ENCODE results near the gene RTL9. TPM values are rescaled to one million over a fixed set of nuclear protein-coding genes. Genes with fewer than 3 reads are reported as not detected.
A peak's percentile ranks its signal among the peaks of the same experiment; 100 is the strongest.

Gene RTL9
- total and polyA plus RNA-seq, 9 of the 15 experiments (the other 6 are each of a cell fraction or from before 2014, with no cell fraction given) = 0.04 to 0.35 (median 0.13) TPM; not detected in 1

- TF ChIP-seq PREB (CRISPR knock-in tag; IDR thresholded peaks at IDR 0.05) (0 out of 2 replicates have a peak, but pooled peaks have one; percentile 52), RHOXF2B (CRISPR knock-in tag; conservative IDR thresholded peaks at IDR 0.05) (no peak), PHF20 (IDR thresholded peaks at IDR 0.05; ENCODE audit: partially characterized antibody) (no peak), CBX5 (IDR thresholded peaks at IDR 0.05; ENCODE audit: borderline replicate concordance, low read depth) (no peak), RBM39 (optimal IDR thresholded peaks at IDR 0.05; ENCODE audit: low read depth, low read length) (no peak), SRSF3 (IDR thresholded peaks at IDR 0.05; ENCODE audit: insufficient read depth, low read length) (0 out of 2 replicates have a peak, but pooled peaks have one; percentile 26), SUPT5H (IDR thresholded peaks at IDR 0.05) (peak; percentile 82), GABPB1 (CRISPR knock-in tag; IDR thresholded peaks at IDR 0.05) (peak; percentile 35; the same call in 1 of the 2 replicates), ZBTB40 (IDR thresholded peaks at IDR 0.05) (no peak), ZBTB40 (CRISPR knock-in tag; IDR thresholded peaks at IDR 0.05) (no peak), HNRNPK (IDR thresholded peaks at IDR 0.05; ENCODE audit: low read depth, low read length, poor library complexity, severe bottlenecking) (no peak), ZNF592 (IDR thresholded peaks at IDR 0.05) (no peak; the same call in 1 of the 2 replicates), KLF1 (tag; IDR thresholded peaks at IDR 0.05) (no peak)
Observed at GRCh38 chrX:110317820-110318663, 40.6 kb upstream of the RTL9 start, which contains the start of gene AMMECR1 (continued).

All from K562 (cell line).